HG03066 (cell line): ENCODE data around the gene SFMBT1.

Experiments used
- ATAC-seq: cut with Tn5 transposase; IDR thresholded peaks from one replicate; pipeline ENCODE4 v1.9.1; 2021; ENCODE audit warnings: low read depth; ENCODE audit not compliant: unreplicated experiment

SFMBT1 gene

DNA sequence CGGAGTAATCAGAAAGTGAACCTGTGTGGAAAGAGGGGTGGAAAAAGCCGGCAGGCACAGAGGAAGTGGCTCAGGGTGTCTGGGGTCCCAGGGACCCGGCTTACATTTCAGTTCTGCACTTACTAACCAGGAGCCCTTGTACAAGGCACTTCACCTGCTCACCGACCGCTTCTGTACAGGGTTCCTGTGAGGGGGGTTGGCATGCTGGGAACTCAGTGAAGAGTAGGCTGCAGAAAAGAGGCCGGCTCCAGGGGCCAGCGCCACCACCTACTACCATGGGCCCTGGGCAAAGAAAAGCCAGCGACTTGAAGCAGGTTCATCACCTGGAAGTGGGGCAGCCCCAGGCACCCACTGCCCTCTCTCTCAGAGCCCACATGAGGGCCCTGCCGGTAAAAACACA, 154.7 kb downstream of the SFMBT1 start:
- ATAC-seq: no peak

DNA sequence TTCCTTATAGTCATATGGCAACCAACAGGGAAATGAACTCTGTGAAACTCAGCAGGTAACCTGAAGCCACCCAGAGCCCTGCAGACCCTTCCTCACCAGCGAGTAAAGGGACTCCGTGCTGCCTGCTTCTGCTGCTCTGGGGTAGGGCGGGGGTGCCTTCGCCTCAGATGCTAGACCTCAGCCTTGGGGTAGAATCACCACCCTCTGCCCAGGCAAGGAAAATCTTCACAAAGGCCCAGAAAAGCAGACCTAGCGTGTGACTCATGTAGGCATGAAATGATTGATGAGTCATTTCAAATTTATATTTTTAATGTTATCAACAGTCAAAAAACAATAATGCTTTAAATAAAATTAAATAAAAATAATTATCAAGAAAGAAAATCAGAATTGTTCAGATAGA, 155.1 kb downstream of the SFMBT1 start:
- ATAC-seq: no peak

DNA sequence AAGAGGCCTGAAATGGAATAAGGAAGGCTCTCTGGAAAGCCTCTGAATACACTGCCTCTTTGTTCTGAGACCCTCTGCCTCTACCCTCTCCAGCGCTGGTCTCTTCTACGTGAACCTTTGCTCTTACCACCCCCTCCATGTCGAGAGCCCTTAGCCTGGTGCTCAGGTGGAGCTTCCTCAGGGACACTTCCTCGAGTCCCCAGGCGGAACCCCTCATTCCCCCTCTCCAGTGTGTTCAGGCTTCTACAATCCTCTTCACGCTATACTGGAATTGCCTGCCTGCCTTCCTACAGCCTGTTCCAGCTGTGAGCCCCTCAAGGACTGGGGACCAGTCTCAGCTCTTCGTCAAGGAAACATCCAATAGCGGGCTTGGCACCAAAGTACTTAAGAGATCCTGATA, 156.0 kb downstream of the SFMBT1 start:
- ATAC-seq: no peak

DNA sequence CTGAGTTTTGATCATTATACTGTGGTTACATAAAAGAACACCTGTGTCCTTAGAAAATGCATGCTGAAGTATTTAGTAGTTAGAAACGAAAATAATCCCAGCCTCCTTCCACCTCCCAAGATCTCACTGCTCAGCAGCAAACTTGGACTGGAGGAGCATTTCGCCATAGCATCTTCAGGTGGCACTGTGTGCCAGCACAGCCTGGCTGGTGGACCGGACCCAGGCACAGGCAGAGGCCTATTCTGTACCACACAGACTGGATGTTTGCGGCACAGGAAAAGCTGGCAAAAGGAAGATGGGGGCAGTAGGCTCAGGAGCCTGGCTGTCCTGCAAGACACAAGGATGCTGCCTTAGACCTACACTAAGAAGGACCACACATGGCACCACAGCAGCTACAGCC, 158.7 kb downstream of the SFMBT1 start:
- ATAC-seq: no peak

DNA sequence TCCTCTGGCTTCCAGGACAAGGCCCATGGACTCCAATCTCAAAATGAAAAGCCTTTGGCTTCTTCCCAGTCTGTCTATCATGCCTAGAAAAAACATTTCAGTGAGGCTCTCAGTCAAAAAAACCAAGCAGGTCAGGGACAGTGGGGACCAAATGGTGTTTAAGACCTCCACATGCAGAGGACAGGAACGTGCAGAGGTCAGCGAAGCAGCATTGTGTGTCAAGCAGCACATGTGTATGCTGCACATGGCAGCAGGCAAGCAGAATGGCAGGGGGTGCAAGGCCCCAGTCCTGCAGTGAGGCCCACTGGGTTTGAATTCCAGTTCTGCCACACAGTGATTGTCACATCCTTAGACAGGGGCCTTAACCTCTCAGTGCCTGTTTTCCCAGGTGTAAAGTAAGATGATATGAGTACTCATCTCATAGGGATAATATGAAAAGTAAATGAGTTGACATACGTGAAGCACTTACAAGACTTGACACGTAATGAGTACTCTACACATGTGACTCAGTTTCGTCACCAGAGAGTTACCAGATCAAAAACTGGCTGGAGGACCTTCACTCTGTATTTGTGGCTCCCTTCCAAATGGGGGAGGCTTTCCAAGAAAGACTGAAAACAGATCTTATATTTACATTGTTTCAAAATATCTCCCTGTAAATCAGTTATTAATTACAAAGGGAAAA, 159.7 kb downstream of the SFMBT1 start:
- no peak for ATAC-seq

DNA sequence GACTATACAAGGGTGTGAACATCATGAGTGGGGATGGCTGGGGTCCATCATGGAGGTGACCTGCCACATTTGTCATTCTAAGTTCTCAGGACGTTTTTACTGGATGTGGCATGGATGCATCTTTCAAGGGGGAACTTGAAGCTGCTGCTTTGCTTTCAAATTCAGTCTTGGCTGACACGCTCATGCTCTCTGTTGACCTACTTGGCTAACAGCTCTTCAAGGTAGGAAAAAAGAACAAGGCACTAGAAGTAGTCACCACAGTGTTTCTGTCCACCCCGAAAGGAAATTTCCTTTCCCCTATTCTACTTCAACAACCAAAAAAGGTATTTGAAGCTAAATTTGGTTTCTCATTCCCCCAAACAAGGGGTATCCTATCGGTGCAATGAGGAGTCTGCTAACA, 163.5 kb downstream of the SFMBT1 start:
- no peak for ATAC-seq

DNA sequence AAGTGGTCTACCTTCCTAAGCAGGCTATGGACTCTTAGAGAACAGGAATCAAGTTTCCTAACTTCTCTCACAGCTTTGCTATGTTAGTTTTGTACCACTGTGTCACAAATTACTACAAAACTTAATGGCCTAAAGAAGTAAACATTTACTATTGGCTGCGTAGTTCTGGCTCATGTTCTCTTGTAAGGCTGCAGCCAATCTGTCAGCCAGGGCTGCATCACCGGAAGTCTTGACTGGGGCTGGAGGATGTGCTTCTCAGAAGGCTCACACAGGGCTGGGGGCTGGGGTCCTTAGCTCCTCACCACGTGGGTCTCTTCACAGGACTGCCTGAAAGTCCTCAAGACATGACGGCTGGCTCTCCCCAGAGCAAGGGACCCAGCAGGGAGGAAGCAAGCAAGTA, 164.0 kb downstream of the SFMBT1 start:
- ATAC-seq: no peak

DNA sequence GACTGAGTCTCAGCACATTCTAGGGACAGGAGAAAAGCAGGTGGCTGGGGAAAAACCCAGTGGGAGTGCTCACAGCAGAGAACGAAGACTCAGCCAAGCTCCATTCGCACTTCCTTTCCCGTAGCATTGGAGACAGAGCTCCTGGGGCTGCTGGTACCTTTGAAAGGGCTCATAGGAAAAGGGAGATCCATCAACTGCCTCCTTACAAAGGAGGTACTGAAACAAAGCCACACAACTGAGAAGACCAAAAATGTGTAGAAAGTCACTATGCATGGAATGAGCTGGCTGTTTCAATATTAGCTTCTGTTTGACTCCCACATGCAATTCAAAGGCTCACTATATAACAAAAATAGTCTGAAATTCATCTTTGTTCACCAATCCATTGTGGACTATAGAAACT, 165.4 kb downstream of the SFMBT1 start:
- ATAC-seq: no peak

DNA sequence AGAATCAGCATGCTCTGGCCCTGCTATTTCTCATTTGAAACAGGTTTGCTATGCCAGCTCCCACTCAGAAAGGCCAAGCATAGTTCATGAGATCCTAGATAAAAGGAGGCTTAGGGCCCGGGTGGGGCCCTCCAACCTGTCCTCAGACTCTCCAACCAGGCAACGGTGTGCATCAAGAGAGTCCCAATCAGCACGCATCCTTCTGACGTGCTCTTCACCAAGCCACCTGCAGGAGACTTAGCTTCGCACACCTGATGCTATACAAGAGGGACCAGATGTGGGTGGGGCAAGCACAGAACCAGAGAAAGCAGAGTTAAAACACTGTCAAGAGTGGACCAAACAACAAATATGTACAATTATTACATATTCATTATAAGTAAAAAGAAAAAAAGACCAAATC, 165.8 kb downstream of the SFMBT1 start:
- no peak for ATAC-seq

DNA sequence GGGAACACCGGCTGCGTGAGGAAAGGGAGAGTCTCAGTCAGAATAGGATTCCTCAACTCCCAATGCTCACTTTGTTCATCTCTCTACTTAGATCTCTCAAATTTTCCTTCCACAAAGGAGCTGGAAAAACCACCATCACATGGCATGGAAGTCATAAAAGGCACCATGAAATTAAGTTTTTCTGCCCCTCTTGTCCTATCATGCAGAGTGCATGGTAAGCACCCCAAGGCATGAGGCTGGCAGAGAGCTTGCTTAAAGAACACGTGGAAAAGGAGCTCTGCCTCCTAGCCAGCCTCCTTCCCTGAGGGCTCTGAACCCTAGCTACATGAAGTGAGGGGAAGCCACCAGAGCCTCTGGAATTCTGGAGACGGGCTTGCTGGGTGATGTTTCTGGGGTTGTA, 166.3 kb downstream of the SFMBT1 start:
- no peak for ATAC-seq

DNA sequence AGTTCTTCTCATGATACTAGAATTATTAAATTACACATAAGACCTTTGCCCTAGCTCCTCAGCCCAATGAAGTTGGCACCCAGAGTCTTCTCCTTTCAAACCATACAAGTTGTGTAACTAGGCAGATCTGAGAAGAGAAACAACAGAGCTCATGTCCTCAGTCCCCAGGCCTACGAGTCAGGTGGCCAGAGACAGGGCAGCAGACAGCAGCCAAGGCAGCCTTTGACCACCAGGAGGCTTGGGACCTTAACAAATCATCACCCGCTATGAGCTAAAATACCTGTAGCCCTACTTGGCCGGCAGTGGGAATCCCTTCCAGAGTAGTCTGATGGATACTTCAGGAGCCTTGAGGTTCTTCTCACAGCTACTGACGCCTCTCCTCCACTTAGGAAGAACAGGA, 166.8 kb downstream of the SFMBT1 start:
- no peak for ATAC-seq

DNA sequence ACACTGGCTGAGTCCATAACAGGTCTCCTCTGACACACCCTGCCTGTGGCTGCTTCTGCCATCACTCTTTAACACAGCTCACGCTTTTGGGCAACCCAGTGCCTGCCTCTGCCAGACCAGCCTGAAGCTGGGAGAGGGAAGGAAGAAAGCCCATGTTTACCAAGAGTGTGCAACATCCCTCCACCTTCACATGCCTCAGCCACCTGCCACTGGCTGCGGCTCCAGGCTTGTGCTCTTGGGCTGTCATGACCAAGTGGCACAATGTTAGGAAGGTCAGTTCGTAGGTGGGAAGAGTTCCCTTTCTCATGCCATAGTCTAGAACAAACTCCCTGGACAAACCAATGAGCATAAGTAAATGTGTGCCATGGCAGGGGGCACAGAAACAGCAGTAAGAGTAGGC, 168.8 kb downstream of the SFMBT1 start:
- ATAC-seq: no peak

DNA sequence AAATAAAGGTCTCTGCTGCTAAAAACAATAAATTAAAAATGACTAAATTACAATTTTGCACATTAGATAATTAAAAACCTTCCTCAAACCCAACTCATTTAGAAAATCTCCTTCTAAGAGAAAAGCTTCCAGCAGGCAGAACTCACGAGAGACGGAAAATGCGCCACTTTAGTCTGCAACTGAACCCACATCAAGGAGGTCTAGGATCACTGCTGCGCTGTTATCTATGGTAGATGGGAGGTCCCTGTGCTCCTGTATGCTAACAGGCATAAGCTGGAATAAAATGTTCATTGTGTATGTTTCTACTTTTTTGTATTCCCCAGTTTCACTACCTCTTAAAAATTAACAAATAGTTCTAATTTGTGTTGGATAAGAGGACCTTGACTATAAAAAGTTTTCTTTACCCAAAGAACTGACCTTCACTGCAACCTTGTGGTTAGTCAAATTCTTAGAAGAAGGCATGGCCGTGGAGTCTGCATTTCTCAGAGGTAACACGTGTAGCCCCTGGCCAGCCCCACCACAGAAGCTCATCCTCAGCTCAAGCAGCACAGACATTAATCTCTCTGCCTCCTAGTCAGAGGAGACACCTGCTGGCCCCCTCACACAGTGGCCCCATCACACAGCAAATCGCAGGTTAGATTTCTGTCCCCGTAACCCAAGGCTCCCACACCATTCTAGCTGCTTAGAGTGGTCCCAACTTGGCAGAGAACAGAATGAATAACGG, 170.8 kb downstream of the SFMBT1 start:
- no peak for ATAC-seq

DNA sequence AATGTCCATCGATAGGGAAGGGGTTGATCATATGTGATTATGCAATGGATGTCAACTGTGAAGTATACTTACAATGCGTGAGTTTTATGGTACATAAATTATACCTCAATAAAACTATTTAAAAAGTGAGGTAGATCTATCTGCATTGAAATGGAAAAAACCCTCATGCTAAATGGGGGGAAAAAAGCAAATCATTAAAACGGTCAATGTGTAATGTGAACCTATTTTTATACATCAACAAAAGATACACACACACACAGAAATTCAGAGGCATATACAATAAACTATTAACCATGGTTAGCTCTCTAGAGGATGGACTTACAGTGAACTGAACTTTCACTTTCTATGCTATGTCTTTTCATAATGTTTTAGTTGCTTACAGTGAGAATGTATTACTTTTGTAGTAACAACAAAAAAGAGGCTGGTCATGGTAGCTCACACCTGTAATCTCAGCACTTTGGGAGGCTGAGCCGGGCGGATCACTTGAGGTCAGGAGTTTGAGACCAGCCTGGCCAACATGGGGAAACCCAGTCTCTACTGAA, 171.6 kb downstream of the SFMBT1 start:
- no peak for ATAC-seq

DNA sequence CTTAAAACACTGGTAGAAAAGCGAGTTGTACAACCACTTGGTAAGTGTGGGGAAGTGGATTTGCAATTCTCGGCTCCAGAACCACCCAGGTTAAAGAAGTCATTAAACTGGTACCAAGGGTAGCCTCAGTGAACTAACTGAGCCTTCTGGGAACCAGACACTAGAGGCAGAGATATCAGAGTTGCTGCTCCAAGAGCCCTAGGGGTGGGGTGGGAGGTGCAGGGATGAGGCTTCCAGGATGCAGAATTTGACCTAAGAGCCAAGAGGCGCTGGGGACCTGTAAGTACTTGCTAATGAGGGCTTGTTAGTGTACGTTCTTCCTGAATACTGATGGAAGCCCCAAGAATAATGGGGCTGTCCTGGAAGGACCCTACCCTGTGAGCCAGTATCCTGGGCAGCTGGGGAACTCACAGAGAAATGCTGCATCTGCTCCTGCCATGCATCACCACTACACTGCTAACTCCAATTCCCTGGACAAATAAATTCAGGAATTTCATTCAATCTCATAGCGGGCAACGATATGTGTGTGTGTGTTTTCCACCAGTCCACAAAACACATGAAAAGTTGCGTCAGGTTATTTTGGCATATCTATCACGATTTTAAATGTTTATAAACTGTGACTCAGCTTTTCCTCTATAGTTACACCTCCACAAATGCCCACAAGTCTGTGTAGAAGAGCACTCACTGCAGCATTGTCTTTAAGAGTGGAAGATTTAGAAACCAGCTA, 172.3 kb downstream of the SFMBT1 start:
- no peak for ATAC-seq

DNA sequence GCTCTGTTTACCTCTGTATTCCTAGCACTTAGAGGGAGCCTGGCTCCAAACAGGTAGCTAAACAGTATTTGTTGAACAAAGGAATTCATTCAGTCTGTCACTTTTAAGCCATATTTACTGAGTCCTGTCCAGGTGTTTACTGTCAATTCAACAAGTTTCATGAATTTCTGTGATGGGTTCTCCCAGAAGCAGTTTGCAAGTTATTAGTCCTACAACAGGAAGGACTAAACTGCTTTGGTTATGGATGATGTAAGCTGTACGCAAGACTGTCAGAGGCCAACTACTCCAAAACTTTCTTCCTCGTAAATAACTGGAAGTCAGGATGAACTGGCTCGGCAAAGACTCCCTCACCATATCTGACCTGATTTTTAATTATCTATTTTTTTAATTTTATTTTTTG, 173.6 kb downstream of the SFMBT1 start:
- no peak for ATAC-seq

DNA sequence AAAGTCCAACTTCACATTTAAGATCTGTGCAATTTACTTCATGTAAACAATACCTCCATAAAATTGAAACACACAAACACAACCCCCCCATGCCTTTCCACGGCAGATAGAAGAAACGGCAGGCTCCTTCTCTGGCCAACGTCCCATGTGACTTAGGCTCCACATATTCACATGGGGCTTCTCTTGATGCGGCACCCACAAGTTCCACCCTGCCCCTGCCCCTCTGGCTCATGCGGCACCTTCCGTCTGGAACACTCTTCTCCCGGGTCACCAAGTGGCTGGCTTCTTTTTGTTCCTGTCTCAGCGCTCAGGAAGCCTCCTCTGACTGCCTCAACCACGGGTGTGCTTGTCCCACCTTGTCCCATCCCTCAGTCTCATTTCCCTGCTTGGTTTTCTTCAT, 174.1 kb downstream of the SFMBT1 start:
- ATAC-seq: no peak

DNA sequence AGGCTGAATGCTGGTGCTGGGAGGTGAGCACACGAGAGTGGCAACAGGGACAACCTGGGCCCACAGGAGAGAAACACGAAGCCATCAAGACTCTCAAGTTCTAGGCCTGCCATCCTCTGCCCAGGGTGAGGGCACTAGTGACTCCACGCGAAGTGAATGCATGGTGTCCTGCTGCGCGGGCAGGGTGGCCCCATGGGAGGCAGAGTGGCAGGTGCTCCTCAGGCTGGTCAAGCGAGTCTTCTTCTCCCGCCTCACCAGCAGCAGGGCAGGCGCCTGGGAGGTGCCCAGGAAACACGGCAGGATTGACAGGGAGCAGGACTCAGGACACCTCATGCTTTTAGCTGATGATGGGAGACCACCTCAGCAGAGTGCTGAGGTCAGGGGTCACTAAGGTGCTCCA, 175.4 kb downstream of the SFMBT1 start:
- ATAC-seq: no peak

DNA sequence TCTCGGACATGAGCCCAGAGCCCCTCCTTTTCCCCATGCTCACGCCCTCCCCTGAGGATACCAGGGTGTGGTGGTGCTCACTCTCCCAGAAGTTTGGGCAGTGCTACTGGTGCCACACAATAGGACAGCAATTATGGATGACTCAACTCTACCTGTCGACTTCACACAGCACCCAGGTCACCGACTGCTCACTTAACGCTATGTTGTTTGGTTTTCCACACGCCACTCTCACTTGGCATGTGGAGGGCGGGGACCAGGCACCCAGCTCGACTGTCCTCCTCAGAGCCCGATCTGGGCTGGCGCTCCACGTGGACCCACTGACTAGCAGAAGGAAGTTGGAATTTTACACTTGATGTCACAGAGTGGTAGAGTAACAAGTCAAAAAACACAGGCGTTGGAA, 179.4 kb downstream of the SFMBT1 start:
- no peak for ATAC-seq

DNA sequence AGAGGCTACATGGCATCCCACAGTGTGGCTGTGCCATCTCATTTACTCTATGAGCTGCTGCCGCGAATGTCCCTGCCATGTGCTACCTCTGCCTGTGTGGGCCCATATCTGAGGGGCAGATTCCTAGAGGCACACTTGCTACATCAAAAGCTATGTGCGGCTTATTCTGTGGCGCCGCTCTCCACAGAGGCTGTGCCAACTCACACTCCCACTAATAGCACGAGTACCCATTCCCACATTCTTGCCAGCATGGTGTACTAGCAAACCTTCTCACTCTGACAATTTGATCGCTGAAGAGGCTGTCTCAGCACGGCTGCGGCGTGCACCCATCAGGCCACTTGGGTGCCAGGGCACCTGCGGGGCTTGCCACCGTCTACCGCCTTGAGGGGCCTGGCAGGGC, 179.9 kb downstream of the SFMBT1 start:
- ATAC-seq: no peak

DNA sequence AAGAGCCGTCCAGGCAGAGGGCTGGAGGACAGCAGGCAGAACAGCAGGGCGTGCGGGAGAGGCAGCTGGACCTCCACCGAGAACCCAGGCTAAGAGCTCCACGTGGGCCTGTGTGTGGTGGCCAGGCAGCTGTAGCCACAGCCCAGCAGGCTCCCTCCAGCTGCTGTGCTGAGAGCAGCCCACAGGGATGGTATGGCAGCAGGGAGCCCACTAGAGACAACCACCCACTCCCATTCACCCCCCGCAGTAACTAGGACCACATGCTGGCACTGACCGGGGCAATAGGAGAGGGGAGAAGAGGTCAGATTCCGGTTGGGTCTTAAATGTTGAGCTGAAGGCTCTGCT, 185.5 kb downstream of the SFMBT1 start:
- no peak for ATAC-seq
